WERI-Rb-1 (cell line): Measurements from ENCODE around the gene NRG3.

ENCODE experiments used
- DNase-seq: peaks from one replicate; pipeline ENCODE4 v3.0.0-alpha.2; 2020
- H3K27ac ChIP-seq: fragments of 250-450 bp; sonication (Bioruptor Pico); 2 replicates; pipeline ENCODE4 v1.5.1; 2020; ENCODE audit warnings: mild to moderate bottlenecking, moderate library complexity
- H3K27me3 ChIP-seq: fragments of 250-450 bp; sonication (Bioruptor Pico); 2 replicates; pipeline ENCODE4 v1.5.1; 2021; ENCODE audit warnings: mild to moderate bottlenecking, low read depth, moderate library complexity; ENCODE audit not compliant: insufficient read depth, severe bottlenecking
- H3K36me3 ChIP-seq: fragments of 250-450 bp; sonication (Bioruptor Pico); 2 replicates; pipeline ENCODE4 v1.5.1; 2020; ENCODE audit warnings: mild to moderate bottlenecking, moderate library complexity
- H3K4me3 ChIP-seq: 2 replicates; pipeline ENCODE4 v1.5.1; 2011; ENCODE audit warnings: low read depth, mild to moderate bottlenecking, control low read depth, low read length
- H3K9me3 ChIP-seq: fragments of 250-450 bp; sonication (Bioruptor Pico); 2 replicates; pipeline ENCODE4 v1.5.1; 2021; ENCODE audit warnings: mild to moderate bottlenecking, moderate library complexity; ENCODE audit not compliant: severe bottlenecking
- TF ChIP-seq, protein P1 (sequence below): IDR thresholded peaks from 2 replicates; pipeline ENCODE4 v1.5.1; 2011; ENCODE audit warnings: low read depth, mild to moderate bottlenecking, control low read depth, inconsistent platforms, low read length

Gene NRG3

DNA sequence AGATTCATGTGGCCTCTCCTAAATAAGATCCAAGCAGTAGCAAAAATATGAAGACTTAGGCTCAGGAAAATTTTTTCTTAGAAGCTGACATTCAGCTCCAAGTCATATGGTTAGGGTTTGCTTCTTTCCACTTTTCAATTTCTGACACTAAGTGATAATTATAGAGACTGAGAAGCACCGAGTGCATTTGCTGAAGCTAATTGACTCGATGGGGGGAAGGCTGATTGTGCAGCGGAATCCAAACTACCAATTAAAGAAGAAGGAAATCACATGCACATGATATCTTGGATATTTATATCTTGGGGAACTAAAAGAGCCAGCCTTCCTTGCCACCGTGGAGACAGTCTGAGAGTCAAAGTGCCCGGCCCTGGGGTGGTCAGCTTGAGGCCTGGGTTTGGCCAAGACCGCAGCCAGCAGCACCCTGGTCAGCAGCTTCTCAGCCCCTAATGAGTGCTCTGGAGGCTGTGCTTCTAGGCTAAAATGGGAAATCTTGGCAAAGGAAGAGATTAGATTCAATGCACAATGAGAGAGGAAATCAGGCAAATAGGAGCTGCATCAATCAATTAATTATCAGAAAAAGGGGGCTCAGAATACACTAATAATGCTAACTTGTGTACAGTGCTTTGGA lies 589.3 kb downstream of the NRG3 start:
- H3K27me3 ChIP-seq: no peaks in the 10 kb centered on the region
- H3K27ac ChIP-seq: no peak overlapping the region
- no peak for DNase-seq
- no peak overlapping the region for H3K4me3 ChIP-seq
- TF ChIP-seq, protein P1, sequence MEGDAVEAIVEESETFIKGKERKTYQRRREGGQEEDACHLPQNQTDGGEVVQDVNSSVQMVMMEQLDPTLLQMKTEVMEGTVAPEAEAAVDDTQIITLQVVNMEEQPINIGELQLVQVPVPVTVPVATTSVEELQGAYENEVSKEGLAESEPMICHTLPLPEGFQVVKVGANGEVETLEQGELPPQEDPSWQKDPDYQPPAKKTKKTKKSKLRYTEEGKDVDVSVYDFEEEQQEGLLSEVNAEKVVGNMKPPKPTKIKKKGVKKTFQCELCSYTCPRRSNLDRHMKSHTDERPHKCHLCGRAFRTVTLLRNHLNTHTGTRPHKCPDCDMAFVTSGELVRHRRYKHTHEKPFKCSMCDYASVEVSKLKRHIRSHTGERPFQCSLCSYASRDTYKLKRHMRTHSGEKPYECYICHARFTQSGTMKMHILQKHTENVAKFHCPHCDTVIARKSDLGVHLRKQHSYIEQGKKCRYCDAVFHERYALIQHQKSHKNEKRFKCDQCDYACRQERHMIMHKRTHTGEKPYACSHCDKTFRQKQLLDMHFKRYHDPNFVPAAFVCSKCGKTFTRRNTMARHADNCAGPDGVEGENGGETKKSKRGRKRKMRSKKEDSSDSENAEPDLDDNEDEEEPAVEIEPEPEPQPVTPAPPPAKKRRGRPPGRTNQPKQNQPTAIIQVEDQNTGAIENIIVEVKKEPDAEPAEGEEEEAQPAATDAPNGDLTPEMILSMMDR: no peak
- no peaks in the 10 kb centered on the region for H3K36me3 ChIP-seq
- H3K9me3 ChIP-seq: no peaks in the 10 kb centered on the region

DNA sequence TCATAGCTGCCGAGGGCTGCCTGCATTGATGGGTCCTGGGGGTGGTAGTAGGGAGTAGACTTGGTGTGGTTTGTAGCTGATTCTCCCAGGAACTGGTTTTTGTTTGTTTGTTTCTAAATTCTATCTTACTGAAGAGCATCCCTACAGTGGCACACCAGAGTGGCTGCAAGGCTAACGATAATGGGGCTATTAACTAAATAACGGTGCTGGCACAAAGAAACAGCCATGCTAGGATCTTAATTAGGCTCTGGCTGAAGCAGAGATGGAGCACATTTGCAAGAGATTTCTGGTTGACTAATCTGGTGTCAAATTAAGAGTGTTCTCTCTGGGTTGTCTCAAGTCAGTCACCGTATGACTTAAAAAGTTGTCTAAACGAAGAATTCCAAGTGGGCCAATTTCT lies 590.0 kb downstream of the NRG3 start:
- DNase-seq: no peak
- H3K27ac ChIP-seq: no peak overlapping the region
- H3K36me3 ChIP-seq: no peaks in the 10 kb centered on the region
- no peaks in the 10 kb centered on the region for H3K9me3 ChIP-seq
- TF ChIP-seq, protein P1: no peak
- H3K4me3 ChIP-seq: no peak overlapping the region
- H3K27me3 ChIP-seq: no peaks in the 10 kb centered on the region

DNA sequence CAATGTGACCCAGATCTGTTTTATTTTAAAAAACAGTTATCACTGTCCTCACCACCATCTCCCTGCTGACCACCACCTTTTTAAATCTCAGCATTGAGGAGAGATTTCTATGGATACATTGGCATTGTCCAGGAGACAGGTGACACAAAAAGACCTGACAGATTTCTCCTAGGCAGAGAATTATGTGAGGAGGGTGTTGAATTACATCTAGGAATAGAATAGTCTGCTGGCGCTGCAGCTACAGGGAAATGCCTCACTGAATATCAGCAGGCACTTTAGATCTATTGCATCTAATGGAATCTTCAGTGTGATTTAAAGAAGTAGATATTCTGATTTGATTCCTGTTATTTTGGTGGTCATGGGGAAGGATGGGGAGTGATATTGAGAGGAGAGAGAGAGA lies 593.5 kb downstream of the NRG3 start:
- no peak for DNase-seq
- no peak overlapping the region for H3K27ac ChIP-seq
- H3K36me3 ChIP-seq: no peaks in the 10 kb centered on the region
- H3K27me3 ChIP-seq: no peaks in the 10 kb centered on the region
- no peaks in the 10 kb centered on the region for H3K9me3 ChIP-seq
- TF ChIP-seq, protein P1: no peak
- no peak overlapping the region for H3K4me3 ChIP-seq

DNA sequence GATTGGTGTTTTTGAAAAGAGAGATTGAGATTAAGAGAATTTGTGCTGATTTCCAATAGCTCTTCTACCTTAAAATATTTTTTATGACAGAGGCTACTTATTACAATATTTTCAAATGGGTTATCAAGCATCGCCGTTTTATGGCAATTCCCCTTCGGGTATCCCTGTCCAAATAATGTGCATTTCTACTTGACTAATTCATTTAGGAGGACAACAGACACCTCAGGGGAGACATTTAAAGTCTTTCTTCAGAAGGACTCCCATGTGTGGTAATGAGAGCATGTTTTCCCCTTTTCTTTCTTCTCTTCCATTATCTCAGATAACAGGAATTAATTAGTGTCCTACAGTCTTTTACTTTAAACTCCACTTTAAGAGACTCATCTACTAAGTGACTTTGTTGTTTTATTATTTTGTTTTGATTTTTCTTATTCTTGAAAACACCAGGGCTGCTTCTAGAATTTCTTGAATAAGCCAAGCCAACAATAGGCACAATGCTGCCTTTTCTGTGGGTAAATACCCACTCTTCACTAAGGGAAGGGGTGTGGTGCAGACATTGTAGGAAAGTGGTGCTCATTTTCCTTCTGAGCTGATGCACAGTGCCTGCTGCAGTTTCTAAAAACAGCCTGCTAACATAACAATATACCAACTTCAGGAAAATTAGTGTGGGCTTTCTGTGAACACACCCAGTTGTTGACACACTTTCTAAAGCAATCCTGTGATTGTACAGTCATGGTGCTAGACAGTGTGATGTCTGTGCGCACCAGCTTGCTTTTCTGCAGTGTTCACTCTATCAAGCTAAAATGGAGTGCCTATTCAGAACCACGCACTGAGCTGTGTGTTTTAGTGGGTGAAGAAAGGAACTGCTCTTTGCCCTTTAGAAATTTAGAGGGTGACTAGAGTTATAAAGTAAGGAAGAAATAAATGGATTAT lies 597.7 kb downstream of the NRG3 start:
- Histone ChIP-seq H3K36me3 (no peaks in the 10 kb centered on the region), H3K27me3 (no peaks in the 10 kb centered on the region), H3K9me3 (no peaks in the 10 kb centered on the region), H3K4me3 (no peak overlapping the region), H3K27ac (no peak overlapping the region)
- DNase-seq: no peak
- TF ChIP-seq, protein P1: no peak

DNA sequence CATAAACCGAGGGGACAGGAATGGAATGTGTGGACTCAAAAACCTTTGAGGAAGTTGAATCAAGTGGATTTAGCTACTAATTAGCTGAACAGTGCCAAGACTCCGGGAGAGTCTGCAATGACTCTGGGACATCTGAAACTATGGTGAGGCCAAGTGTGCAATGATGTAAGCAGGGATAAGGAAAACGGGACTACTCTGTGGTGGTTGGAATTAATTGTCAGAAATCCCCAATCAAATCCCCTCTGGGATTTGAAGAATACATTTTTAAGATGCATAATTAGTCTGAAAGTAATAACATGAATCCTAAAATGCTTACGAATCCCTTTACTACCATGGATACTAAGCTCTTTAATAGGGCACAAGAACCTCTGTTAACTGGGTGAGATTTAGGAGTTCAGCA lies 602.8 kb downstream of the NRG3 start:
- Histone ChIP-seq H3K4me3 (no peak overlapping the region), H3K27ac (no peak overlapping the region)
- DNase-seq: peak; percentile 13

More for the DNA sequence above, 602.8 kb downstream of the NRG3 start:
- Histone ChIP-seq H3K27me3 (no peaks in the 10 kb centered on the region), H3K9me3 (no peaks in the 10 kb centered on the region), H3K36me3 (no peaks in the 10 kb centered on the region)
- TF ChIP-seq, protein P1: no peak
